Measurements from ENCODE around the gene CSE1L. TPM values are rescaled to one million over a fixed set of nuclear protein-coding genes. Genes with fewer than 3 reads are reported as not detected.
"Not testable (repeated sequence)": the region's sequence is repeated elsewhere in the genome, so short reads cannot be mapped to it uniquely, and the experiment has no call there.

The CSE1L gene
- polyA plus RNA-seq, 4 donors = 11.9 to 47.7 (median 23.3) TPM

DNA sequence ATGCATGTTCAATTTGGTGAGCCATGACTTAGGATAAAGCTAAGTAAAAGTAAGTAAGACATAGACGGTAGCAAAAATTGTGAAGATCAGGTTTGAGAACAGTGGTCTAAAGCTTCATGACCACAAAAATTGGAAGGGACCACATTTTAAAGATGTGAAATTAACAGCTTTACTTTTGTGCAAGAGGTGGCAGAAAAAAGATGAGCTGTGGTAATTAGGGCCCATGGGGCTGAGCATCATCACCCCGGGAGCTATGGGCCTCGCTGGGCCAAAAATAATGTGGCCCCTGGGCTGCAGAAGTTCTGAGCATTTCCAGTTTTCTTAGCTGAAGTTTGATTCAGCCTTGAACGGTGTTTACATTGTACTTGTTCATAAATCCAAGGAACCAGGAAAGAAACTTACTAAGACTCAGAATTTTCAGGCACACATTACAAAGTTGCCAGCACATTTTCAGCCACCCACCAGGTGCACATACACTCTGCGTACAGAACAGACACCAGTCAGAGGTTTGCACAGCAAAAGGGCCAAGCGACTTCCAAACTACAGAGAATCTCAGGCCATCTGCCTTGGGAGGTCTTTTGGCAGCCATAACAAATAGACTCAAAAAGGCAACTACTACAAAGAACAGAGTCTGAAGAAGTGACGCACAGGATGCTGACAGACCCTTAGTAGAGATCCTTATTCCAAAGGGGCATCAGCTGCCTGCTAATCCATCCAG lies 57.7 kb downstream of the CSE1L start:
- WGBS, 3 donors = 93 to 96% (median 95%) methylated on average over 7 of the region's 7 CpGs
- H3K36me3 ChIP-seq (ENCODE audit: control insufficient read depth in 3 of 3, insufficient read depth in 2 of 3, low read depth in 1 of 3, low read length in 3 of 3) = peaks cover 2 to 46% (median 3%) of the 10 kb centered on the region in 3 donors
- H3K27ac ChIP-seq (ENCODE audit: low read depth in 1 of 3, low read length in 2 of 3) = no peak overlapping the region
- no peak for DNase-seq
- no peak overlapping the region for H3K4me3 ChIP-seq (ENCODE audit: low read depth in 1 of 3, low read length in 3 of 3)
- FAIRE-seq = no peak
- H3K27me3 ChIP-seq (ENCODE audit: control insufficient read depth in 3 of 3, insufficient read depth in 3 of 3, low read length in 3 of 3) = no peaks in the 10 kb centered on the region
- no peaks in the 10 kb centered on the region for H3K4me1 ChIP-seq (ENCODE audit: control insufficient read depth in 3 of 3, insufficient read depth in 2 of 3, low read depth in 1 of 3, low read length in 2 of 3)
- H3K9me3 ChIP-seq (ENCODE audit: control insufficient read depth in 2 of 2, insufficient read depth in 1 of 2, low read depth in 1 of 2, low read length in 1 of 2) = no peaks in the 10 kb centered on the region

DNA sequence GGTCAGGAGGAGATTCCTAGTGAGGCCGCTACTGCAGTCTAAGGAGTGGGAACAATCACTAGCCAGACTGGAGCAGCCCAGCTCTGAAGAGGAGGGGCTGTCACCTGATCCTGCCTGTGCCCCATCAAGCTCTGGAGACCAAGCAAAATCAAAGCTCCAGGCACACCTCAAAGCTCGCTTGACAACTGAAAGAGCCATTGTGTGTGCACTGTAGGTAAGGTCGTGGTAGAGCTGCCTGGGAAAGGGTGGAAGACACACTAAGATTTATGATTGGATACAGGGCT lies 58.2 kb downstream of the CSE1L start:
- Histone ChIP-seq H3K27me3 (ENCODE audit: control insufficient read depth in 3 of 3, insufficient read depth in 3 of 3, low read length in 3 of 3) (no peaks in the 10 kb centered on the region), H3K36me3 (ENCODE audit: control insufficient read depth in 3 of 3, insufficient read depth in 2 of 3, low read depth in 1 of 3, low read length in 3 of 3) (peaks cover 2 to 44% (median 3%) of the 10 kb centered on the region in 3 donors), H3K4me1 (ENCODE audit: control insufficient read depth in 3 of 3, insufficient read depth in 2 of 3, low read depth in 1 of 3, low read length in 2 of 3) (no peaks in the 10 kb centered on the region), H3K27ac (ENCODE audit: low read depth in 1 of 3, low read length in 2 of 3) (no peak overlapping the region), H3K4me3 (ENCODE audit: low read depth in 1 of 3, low read length in 3 of 3) (no peak overlapping the region), H3K9me3 (ENCODE audit: control insufficient read depth in 2 of 2, insufficient read depth in 1 of 2, low read depth in 1 of 2, low read length in 1 of 2) (no peaks in the 10 kb centered on the region)
- no peak for FAIRE-seq
- WGBS, 3 donors = 88 to 90% (median 90%) methylated on average over 3 of the region's 3 CpGs
- DNase-seq = no peak

GRCh38 chr20:49104979-49105547 lies 59.0 kb downstream of the CSE1L start:
- not testable (repeated sequence) for H3K9me3 ChIP-seq (ENCODE audit: control insufficient read depth in 2 of 2, insufficient read depth in 1 of 2, low read depth in 1 of 2, low read length in 1 of 2)

GRCh38 chr20:49106328-49106727 lies 60.2 kb downstream of the CSE1L start:
- DNase-seq (no peak), FAIRE-seq (no peak)
- no peaks in the 10 kb centered on the region for H3K27me3 ChIP-seq (ENCODE audit: control insufficient read depth in 3 of 3, insufficient read depth in 3 of 3, low read length in 3 of 3)
- no peak overlapping the region for H3K27ac ChIP-seq (ENCODE audit: low read depth in 1 of 3, low read length in 2 of 3)
- H3K4me1 ChIP-seq (ENCODE audit: control insufficient read depth in 3 of 3, insufficient read depth in 2 of 3, low read depth in 1 of 3, low read length in 2 of 3) = no peaks in the 10 kb centered on the region
- WGBS, 3 donors = 95 to 98% (median 97%) methylated on average over 6 of the region's 6 CpGs
- peaks cover 2 to 50% (median 8%) of the 10 kb centered on the region in 3 donors for H3K36me3 ChIP-seq (ENCODE audit: control insufficient read depth in 3 of 3, insufficient read depth in 2 of 3, low read depth in 1 of 3, low read length in 3 of 3)
- no peak overlapping the region for H3K4me3 ChIP-seq (ENCODE audit: low read depth in 1 of 3, low read length in 3 of 3)
- H3K9me3 ChIP-seq (ENCODE audit: control insufficient read depth in 2 of 2, insufficient read depth in 1 of 2, low read depth in 1 of 2, low read length in 1 of 2) = no peaks in the 10 kb centered on the region

More at GRCh38 chr20:49104979-49105547, 59.0 kb downstream of the CSE1L start:
- H3K4me1 ChIP-seq (ENCODE audit: control insufficient read depth in 3 of 3, insufficient read depth in 2 of 3, low read depth in 1 of 3, low read length in 2 of 3); H3K27me3 ChIP-seq (ENCODE audit: control insufficient read depth in 3 of 3, insufficient read depth in 3 of 3, low read length in 3 of 3); DNase-seq; FAIRE-seq; H3K27ac ChIP-seq (ENCODE audit: low read depth in 1 of 3, low read length in 2 of 3); H3K4me3 ChIP-seq (ENCODE audit: low read depth in 1 of 3, low read length in 3 of 3): not testable (repeated sequence)
- WGBS, 3 donors = 93 to 98% (median 95%) methylated on average over 11 of the region's 11 CpGs
- H3K36me3 ChIP-seq (ENCODE audit: control insufficient read depth in 3 of 3, insufficient read depth in 2 of 3, low read depth in 1 of 3, low read length in 3 of 3) = peaks cover 2 to 46% (median 5%) of the 10 kb centered on the region in 3 donors

GRCh38 chr20:49110767-49111694 lies 64.9 kb downstream of the CSE1L start:
- Histone ChIP-seq H3K36me3 (ENCODE audit: control insufficient read depth in 3 of 3, insufficient read depth in 2 of 3, low read depth in 1 of 3, low read length in 3 of 3) (peaks cover 0 to 51% (median 16%) of the 10 kb centered on the region in 3 donors), H3K27ac (ENCODE audit: low read depth in 1 of 3, low read length in 2 of 3) (no peak overlapping the region), H3K27me3 (ENCODE audit: control insufficient read depth in 3 of 3, insufficient read depth in 3 of 3, low read length in 3 of 3) (no peaks in the 10 kb centered on the region), H3K4me3 (ENCODE audit: low read depth in 1 of 3, low read length in 3 of 3) (no peak overlapping the region), H3K4me1 (ENCODE audit: control insufficient read depth in 3 of 3, insufficient read depth in 2 of 3, low read depth in 1 of 3, low read length in 2 of 3) (no peaks in the 10 kb centered on the region), H3K9me3 (ENCODE audit: control insufficient read depth in 2 of 2, insufficient read depth in 1 of 2, low read depth in 1 of 2, low read length in 1 of 2) (no peaks in the 10 kb centered on the region)
- WGBS, 3 donors = 97% methylated on average over 6 of the region's 6 CpGs
- FAIRE-seq = no peak
- DNase-seq = no peak

DNA sequence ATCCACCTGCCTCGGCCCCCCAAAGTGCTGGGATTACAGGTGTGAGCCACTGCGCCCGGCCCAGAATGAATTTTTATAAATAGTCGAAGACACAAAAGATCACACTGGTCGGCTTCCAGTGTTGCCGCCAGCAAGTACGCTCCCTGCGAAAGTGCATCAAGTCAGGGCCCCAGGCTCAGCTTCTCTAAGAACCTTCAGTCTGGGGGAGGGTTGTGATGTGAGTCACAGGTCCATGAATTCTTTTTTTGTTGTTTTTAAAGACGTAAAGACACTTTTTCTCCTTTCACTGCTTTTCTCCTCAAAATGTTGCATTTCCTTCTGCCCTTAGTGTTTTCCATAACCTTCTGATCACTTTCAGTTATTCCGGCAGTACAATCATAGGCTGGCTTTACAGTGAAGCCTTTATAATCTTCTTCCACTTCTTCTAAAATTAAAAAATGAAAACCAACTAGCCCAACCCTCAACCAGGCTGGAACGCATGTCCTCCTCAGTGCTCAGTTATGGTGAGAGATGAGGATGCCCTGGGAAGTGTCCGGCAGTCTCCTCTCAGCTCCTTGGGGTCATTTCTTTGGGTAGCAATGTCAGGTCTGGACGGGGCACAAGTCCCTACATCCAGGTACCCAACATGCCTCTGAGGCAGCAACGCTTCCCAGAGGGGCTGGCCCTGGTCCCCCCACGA lies 66.6 kb downstream of the CSE1L start:
- no peak for FAIRE-seq
- H3K36me3 ChIP-seq (ENCODE audit: control insufficient read depth in 3 of 3, insufficient read depth in 2 of 3, low read depth in 1 of 3, low read length in 3 of 3) = peaks cover 11 to 65% (median 17%) of the 10 kb centered on the region in 3 donors
- WGBS, 3 donors = 92 to 96% (median 95%) methylated on average over 15 of the region's 15 CpGs

GRCh38 chr20:49115564-49115963 lies 69.5 kb downstream of the CSE1L start:
- Histone ChIP-seq H3K27ac (ENCODE audit: low read depth in 1 of 3, low read length in 2 of 3) (no peak overlapping the region), H3K4me1 (ENCODE audit: control insufficient read depth in 3 of 3, insufficient read depth in 2 of 3, low read depth in 1 of 3, low read length in 2 of 3) (peaks cover 0 to 13% (median 0%) of the 10 kb centered on the region in 3 donors), H3K36me3 (ENCODE audit: control insufficient read depth in 3 of 3, insufficient read depth in 2 of 3, low read depth in 1 of 3, low read length in 3 of 3) (peaks cover 19 to 75% (median 22%) of the 10 kb centered on the region in 3 donors), H3K4me3 (ENCODE audit: low read depth in 1 of 3, low read length in 3 of 3) (no peak overlapping the region), H3K9me3 (ENCODE audit: control insufficient read depth in 2 of 2, insufficient read depth in 1 of 2, low read depth in 1 of 2, low read length in 1 of 2) (no peaks in the 10 kb centered on the region), H3K27me3 (ENCODE audit: control insufficient read depth in 3 of 3, insufficient read depth in 3 of 3, low read length in 3 of 3) (no peaks in the 10 kb centered on the region)
- 81 to 88% (median 88%) methylated on average over 7 of the region's 7 CpGs for WGBS, 3 donors
- DNase-seq (no peak), FAIRE-seq (no peak)

More for the DNA sequence above, 66.6 kb downstream of the CSE1L start:
- no peak for DNase-seq
- Histone ChIP-seq H3K27me3 (ENCODE audit: control insufficient read depth in 3 of 3, insufficient read depth in 3 of 3, low read length in 3 of 3) (no peaks in the 10 kb centered on the region), H3K9me3 (ENCODE audit: control insufficient read depth in 2 of 2, insufficient read depth in 1 of 2, low read depth in 1 of 2, low read length in 1 of 2) (no peaks in the 10 kb centered on the region), H3K27ac (ENCODE audit: low read depth in 1 of 3, low read length in 2 of 3) (no peak overlapping the region), H3K4me1 (ENCODE audit: control insufficient read depth in 3 of 3, insufficient read depth in 2 of 3, low read depth in 1 of 3, low read length in 2 of 3) (peaks cover 0 to 4% (median 0%) of the 10 kb centered on the region in 3 donors), H3K4me3 (ENCODE audit: low read depth in 1 of 3, low read length in 3 of 3) (no peak overlapping the region)

DNA sequence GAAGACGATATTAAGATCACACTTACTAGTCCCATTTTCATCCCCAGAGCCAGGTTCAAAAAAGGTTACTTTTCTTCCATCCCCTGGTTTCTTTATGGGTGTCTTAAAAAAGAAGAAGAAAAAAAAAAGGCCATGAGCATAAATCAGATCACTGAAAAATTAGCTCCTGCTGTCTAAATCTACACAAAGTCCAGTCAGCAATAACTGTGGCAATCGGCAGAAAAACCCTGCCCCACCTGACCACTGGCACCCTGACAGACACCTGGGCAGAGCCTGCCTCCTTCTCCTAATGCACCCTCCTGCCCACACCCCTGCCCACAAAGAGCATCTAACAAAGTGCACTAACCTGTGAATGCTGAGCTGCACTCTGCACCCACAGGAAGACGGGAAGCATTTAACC lies 72.2 kb downstream of the CSE1L start:
- H3K27ac ChIP-seq (ENCODE audit: low read depth in 1 of 3, low read length in 2 of 3) = no peak overlapping the region
- peak overlapping the region in 1 of 3 donors; percentile 4 for H3K4me3 ChIP-seq (ENCODE audit: low read depth in 1 of 3, low read length in 3 of 3)
- no peaks in the 10 kb centered on the region for H3K9me3 ChIP-seq (ENCODE audit: control insufficient read depth in 2 of 2, insufficient read depth in 1 of 2, low read depth in 1 of 2, low read length in 1 of 2)
- H3K36me3 ChIP-seq (ENCODE audit: control insufficient read depth in 3 of 3, insufficient read depth in 2 of 3, low read depth in 1 of 3, low read length in 3 of 3) = peaks cover 22 to 69% (median 23%) of the 10 kb centered on the region in 3 donors
- H3K27me3 ChIP-seq (ENCODE audit: control insufficient read depth in 3 of 3, insufficient read depth in 3 of 3, low read length in 3 of 3) = no peaks in the 10 kb centered on the region
- 83 to 95% (median 86%) methylated on average over 3 of the region's 3 CpGs for WGBS, 3 donors
- DNase-seq = no peak
- no peak for FAIRE-seq
- peaks cover 0 to 13% (median 0%) of the 10 kb centered on the region in 3 donors for H3K4me1 ChIP-seq (ENCODE audit: control insufficient read depth in 3 of 3, insufficient read depth in 2 of 3, low read depth in 1 of 3, low read length in 2 of 3)
